ENCODE data around the gene YLPM1. TPM values are rescaled to one million over a fixed set of nuclear protein-coding genes. Genes with fewer than 3 reads are reported as not detected.

Gene YLPM1
- total and polyA plus RNA-seq, 2 experiments from 2014 or later: 39.6 to 50.2 TPM

- no peak overlapping the region for H3K4me3 ChIP-seq
- peak in 1 of 2 donors; percentile 30 for DNase-seq (ENCODE audit: low read depth in 1 of 2, low spot score in 1 of 2)
Observed at GRCh38 chr14:74792249-74793039, 29.3 kb downstream of the YLPM1 start.

GRCh38 chr14:74793506-74794155 lies 30.5 kb downstream of the YLPM1 start:
- Histone ChIP-seq H3K4me1 (ENCODE audit: low read depth) (peaks cover 6% of the 10 kb centered on the region), H3K4me3 (no peak overlapping the region), H3K27ac (no peak overlapping the region), H3K36me3 (no peaks in the 10 kb centered on the region), H3K9me3 (ENCODE audit: low read depth) (no peaks in the 10 kb centered on the region), H3K27me3 (no peaks in the 10 kb centered on the region)
- peak in 1 of 2 donors; percentile 25 for DNase-seq (ENCODE audit: low read depth in 1 of 2, low spot score in 1 of 2)
- peak; percentile 43 for TF ChIP-seq CTCF (IDR thresholded peaks at IDR 0.05; ENCODE audit: low read depth, low read length)

More at GRCh38 chr14:74792249-74793039, 29.3 kb downstream of the YLPM1 start:
- H3K36me3 ChIP-seq: peaks cover 6% of the 10 kb centered on the region
- no peaks in the 10 kb centered on the region for H3K27me3 ChIP-seq
- TF ChIP-seq CTCF (IDR thresholded peaks at IDR 0.05; ENCODE audit: low read depth, low read length): no peak
- peaks cover 6% of the 10 kb centered on the region for H3K4me1 ChIP-seq (ENCODE audit: low read depth)
- H3K27ac ChIP-seq: no peak overlapping the region
- H3K9me3 ChIP-seq (ENCODE audit: low read depth): no peaks in the 10 kb centered on the region

GRCh38 chr14:74794947-74795346 lies 31.8 kb downstream of the YLPM1 start:
- no peak overlapping the region for H3K4me3 ChIP-seq
- no peak for DNase-seq (ENCODE audit: low read depth in 1 of 2, low spot score in 1 of 2)
- no peaks in the 10 kb centered on the region for H3K36me3 ChIP-seq
- H3K9me3 ChIP-seq (ENCODE audit: low read depth): no peaks in the 10 kb centered on the region
- H3K27ac ChIP-seq: no peak overlapping the region
- H3K4me1 ChIP-seq (ENCODE audit: low read depth): peaks cover 6% of the 10 kb centered on the region
- TF ChIP-seq CTCF (IDR thresholded peaks at IDR 0.05; ENCODE audit: low read depth, low read length): no peak
- H3K27me3 ChIP-seq: no peaks in the 10 kb centered on the region

- H3K4me1 ChIP-seq (ENCODE audit: low read depth): peaks cover 8% of the 10 kb centered on the region
- no peak overlapping the region for H3K27ac ChIP-seq
- no peak overlapping the region for H3K4me3 ChIP-seq
- H3K9me3 ChIP-seq (ENCODE audit: low read depth): no peaks in the 10 kb centered on the region
- TF ChIP-seq CTCF (IDR thresholded peaks at IDR 0.05; ENCODE audit: low read depth, low read length): no peak
- H3K36me3 ChIP-seq: peaks cover 11% of the 10 kb centered on the region
- H3K27me3 ChIP-seq: no peaks in the 10 kb centered on the region
- no peak for DNase-seq (ENCODE audit: low read depth in 1 of 2, low spot score in 1 of 2)
Observed at GRCh38 chr14:74799765-74800164, 36.6 kb downstream of the YLPM1 start.

- no peaks in the 10 kb centered on the region for H3K9me3 ChIP-seq (ENCODE audit: low read depth)
- no peak overlapping the region for H3K4me3 ChIP-seq
- DNase-seq (ENCODE audit: low read depth in 1 of 2, low spot score in 1 of 2): no peak
- peaks cover 16% of the 10 kb centered on the region for H3K36me3 ChIP-seq
- peaks cover 8% of the 10 kb centered on the region for H3K4me1 ChIP-seq (ENCODE audit: low read depth)
- no peak for TF ChIP-seq CTCF (IDR thresholded peaks at IDR 0.05; ENCODE audit: low read depth, low read length)
- no peaks in the 10 kb centered on the region for H3K27me3 ChIP-seq
- no peak overlapping the region for H3K27ac ChIP-seq
Observed at GRCh38 chr14:74800780-74801179, 37.7 kb downstream of the YLPM1 start.
